ENCODE measurements around the gene ST3GAL3. TPM values are rescaled to one million over a fixed set of nuclear protein-coding genes. Genes with fewer than 3 reads are reported as not detected.

Gene ST3GAL3
- total RNA-seq, 1 experiment from 2014 or later: 8.3 TPM

DNA sequence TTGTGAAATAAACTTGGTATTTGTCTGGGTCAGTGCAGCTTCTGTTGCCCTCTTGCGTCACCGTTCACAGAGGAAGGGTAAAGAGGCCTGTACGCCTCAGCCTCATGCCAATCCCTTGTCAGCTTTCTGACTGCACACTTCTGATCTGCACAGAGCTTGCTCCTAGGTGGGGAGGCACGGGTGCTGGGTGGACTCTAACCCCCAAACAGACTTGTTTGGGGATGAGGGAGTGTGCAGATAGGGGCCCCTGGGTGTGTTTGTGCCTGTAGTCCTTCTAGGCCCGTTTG lies 270.9 kb downstream of the ST3GAL3 start:
- Histone ChIP-seq H3K27ac (ENCODE audit: insufficient read length, low read depth, low read length) (no peak overlapping the region), H2BK5ac (ENCODE audit: insufficient read length, low read length) (no peak overlapping the region), H2AK5ac (ENCODE audit: insufficient read length, low read length) (no peak overlapping the region), H3K9me3 (ENCODE audit: control insufficient read depth, low read depth, low read length) (no peaks in the 10 kb centered on the region), H3K56ac (ENCODE audit: insufficient read length, low read depth, low read length) (no peak overlapping the region), H3K14ac (ENCODE audit: insufficient read depth, low read length) (no peak overlapping the region), H4K91ac (ENCODE audit: insufficient read length, low read depth, low read length) (no peak overlapping the region), H4K8ac (replicated peaks; ENCODE audit: insufficient read length, low read depth, low read length) (no peak overlapping the region), H3K79me1 (ENCODE audit: insufficient read depth, low read depth, low read length, poor library complexity, severe bottlenecking) (peaks cover 6% of the 10 kb centered on the region), H2AFZ (ENCODE audit: low read length) (no peak overlapping the region), H4K20me1 (ENCODE audit: control insufficient read depth, insufficient read depth, insufficient read length) (no peaks in the 10 kb centered on the region), H3K4ac (ENCODE audit: low read depth, low read length) (no peak overlapping the region), H2BK120ac (ENCODE audit: low read depth, low read length, poor library complexity, severe bottlenecking) (no peak overlapping the region), H3K18ac (ENCODE audit: insufficient read length, low read depth, low read length) (no peak overlapping the region), H2BK20ac (ENCODE audit: low read depth, low read length, poor library complexity, severe bottlenecking) (no peak overlapping the region), H2BK15ac (ENCODE audit: low read depth, low read length) (no peak overlapping the region), H3K4me1 (ENCODE audit: insufficient read depth, low read length) (peaks cover 8% of the 10 kb centered on the region; the same call in 1 of the 2 replicates), H2BK12ac (ENCODE audit: insufficient read length, low read depth, low read length) (no peak overlapping the region), H3K9ac (ENCODE audit: extremely low read depth, insufficient read length, low read length) (no peak overlapping the region), H3K4me2 (ENCODE audit: insufficient read depth, insufficient read length, low read length) (peak overlapping the region; percentile 62), H3T11ph (ENCODE audit: low read length) (no peak overlapping the region), H3K27me3 (ENCODE audit: insufficient read depth, low read length) (no peaks in the 10 kb centered on the region), H4K5ac (ENCODE audit: insufficient read length, low read depth, low read length) (no peak overlapping the region), H3K23me2 (ENCODE audit: insufficient read length, low read depth, low read length, poor library complexity, severe bottlenecking) (peaks cover 23% of the 10 kb centered on the region), H3K23ac (ENCODE audit: insufficient read length, low read depth, low read length) (no peak overlapping the region), H3K79me2 (ENCODE audit: insufficient read depth, low read length) (peaks cover 3% of the 10 kb centered on the region; the same call in 1 of the 2 replicates)
- no CpG with 5 or more reads among the region's 5 CpGs for WGBS (ENCODE audit: extremely low coverage, insufficient read length, low lambda C conversion rate)
- Mint-ChIP-seq H3K36me3 (ENCODE audit: insufficient read depth in 1 of 3, low read depth in 3 of 3) (peaks cover 18 to 44% (median 44%) of the 10 kb centered on the region in 3 experiments; a peak in 6 of 7 replicates), H3K4me1 (peaks cover 36 to 41% of the 10 kb centered on the region in 2 experiments), H3K9me3 (no peaks in the 10 kb centered on the region; a peak in 1 of 5 replicates), H3K27ac (peak overlapping the region in 2 of 3 experiments; percentile 94 to 96; a peak in 1 of 7 replicates), H3K27me3 (ENCODE audit: low read depth) (no peaks in the 10 kb centered on the region), H3K4me3 (peak overlapping the region; percentile 89 to 95)
- DNase-seq: no peak
- TF ChIP-seq, protein P1, sequence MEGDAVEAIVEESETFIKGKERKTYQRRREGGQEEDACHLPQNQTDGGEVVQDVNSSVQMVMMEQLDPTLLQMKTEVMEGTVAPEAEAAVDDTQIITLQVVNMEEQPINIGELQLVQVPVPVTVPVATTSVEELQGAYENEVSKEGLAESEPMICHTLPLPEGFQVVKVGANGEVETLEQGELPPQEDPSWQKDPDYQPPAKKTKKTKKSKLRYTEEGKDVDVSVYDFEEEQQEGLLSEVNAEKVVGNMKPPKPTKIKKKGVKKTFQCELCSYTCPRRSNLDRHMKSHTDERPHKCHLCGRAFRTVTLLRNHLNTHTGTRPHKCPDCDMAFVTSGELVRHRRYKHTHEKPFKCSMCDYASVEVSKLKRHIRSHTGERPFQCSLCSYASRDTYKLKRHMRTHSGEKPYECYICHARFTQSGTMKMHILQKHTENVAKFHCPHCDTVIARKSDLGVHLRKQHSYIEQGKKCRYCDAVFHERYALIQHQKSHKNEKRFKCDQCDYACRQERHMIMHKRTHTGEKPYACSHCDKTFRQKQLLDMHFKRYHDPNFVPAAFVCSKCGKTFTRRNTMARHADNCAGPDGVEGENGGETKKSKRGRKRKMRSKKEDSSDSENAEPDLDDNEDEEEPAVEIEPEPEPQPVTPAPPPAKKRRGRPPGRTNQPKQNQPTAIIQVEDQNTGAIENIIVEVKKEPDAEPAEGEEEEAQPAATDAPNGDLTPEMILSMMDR (conservative IDR thresholded peaks at IDR 0.05): no peak
